Activated CD8-positive, alpha-beta memory T cell treated with anti-CD3 and anti-CD28 coated beads, Interleukin-2, amount 50 U/mL, for 1 hour (primary cell): ENCODE results near the gene ILDR2.

Experiments
- DNase-seq: peaks from one replicate; pipeline ENCODE4 v3.0.0-alpha.2; 2020; ENCODE audit errors: extremely low read depth

The ILDR2 gene

GRCh38 chr1:166975361-166976129 lies at the start of gene ILDR2:
Gene ILDR2, minus strand, starts transcription at chr1:166975540. Its CDS starts 272 bp downstream, at chr1:166975268.
- no peak for DNase-seq

DNA sequence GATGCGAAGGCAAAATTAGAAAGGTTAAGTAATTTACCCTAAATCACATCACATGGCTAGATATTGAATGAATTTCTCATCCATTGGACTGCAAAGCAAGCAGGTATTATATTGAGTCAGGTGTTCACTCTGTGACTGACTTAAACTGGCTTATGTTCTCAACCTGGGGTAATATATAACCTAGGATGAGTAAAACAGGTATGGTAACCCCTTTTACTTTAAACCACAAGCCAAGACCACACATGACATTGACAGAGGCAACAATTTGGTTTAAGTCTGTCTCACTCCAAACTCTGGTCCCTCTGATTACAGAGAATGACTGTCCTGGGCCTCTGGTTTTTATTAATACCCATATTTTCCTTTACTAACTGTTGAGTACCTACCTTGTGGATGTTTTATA lies 47.0 kb upstream of the ILDR2 start:
- DNase-seq, result no peak

DNA sequence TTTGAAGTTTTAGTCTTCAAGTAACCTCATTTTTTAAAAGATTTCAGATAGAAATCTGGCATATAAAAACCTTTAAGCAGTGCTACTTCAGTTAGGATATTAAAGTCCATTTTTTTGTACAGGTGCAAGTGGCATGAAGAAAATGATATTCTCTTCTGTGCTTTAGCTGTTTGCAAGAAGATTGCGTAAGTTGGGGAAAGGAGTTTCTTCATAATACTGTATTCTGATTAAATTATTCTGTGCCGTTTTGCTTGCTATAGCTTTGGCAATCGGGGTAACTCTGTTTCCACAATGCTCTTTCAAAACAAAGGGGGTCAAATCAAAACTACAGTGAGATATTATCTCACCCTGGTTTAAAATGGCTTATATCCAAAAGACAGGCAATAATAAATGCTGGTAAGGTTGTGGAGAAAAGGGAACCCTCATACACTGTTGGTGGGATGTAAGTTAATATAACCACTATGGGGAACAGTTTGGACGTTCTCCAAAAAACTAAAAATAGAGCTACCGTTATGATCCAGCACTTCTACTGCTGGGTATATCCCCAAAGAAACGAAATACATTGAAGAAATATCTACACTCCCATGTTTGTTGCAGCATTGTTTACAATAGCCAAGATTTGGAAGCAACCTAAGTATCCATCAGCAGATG lies 40.9 kb upstream of the ILDR2 start:
- DNase-seq, result no peak

- DNase-seq, result no peak
These were observed 38.0 kb upstream of the ILDR2 start for GRCh38 chr1:167013108-167013929.

DNA sequence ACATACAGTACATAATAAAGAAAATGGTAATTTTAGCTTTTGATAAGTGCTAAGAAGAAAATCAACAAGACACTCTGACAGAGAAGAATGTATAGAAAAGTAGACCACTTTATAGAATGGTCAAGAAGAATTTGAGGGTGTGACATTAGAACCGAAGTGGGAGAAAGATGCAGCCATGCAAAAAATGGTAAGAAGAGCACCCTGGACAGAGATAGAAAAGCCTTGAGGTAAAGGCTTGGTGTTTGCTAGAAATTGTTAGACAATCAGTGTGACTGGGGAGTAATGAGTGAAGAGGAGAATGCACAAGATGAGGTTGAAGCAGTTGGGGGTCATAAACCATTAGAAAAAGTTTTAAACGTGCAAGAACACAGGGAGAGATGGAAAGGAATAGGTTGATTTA lies 37.2 kb upstream of the ILDR2 start:
- DNase-seq, result no peak

- DNase-seq, result no peak
These were observed 36.3 kb upstream of the ILDR2 start for GRCh38 chr1:167011560-167012191.

DNA sequence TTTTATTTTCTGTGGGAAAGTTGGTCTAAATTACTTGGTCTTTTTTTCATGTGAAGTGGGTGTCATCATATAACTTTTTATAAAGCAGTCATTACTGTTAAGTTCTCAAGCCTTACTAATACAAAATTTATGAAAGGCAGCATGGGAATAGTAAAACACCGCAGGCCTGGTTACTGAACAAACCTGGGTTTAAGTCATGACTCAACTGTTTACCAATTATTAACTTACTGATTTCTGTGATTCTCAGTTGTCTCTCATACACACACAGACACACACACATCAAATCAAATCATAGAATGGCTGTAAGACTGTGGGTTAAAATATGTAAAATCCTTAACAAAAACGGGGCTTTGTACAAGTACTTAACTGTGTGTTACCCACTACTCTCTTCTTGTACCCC lies 28.4 kb upstream of the ILDR2 start:
- DNase-seq, result no peak

DNA sequence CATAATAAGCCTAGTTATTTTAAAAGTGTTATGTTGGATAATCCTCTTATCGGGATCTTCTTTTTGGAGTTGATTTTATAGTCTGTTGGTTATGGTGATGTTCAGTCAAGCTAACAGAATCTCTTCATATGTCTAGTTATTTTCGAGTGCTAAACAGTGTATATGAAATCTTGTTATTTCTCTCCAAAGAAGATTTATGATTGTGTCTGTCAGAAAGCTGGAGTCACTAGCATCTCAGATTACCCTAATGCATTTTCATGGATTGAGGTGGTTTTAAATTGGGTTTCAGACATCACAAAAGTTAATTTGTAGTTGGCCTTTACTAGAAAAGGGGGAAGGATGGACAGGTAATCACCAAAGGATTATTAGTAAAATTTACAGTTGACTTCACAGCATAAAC lies 27.0 kb upstream of the ILDR2 start:
- DNase-seq, result no peak

DNA sequence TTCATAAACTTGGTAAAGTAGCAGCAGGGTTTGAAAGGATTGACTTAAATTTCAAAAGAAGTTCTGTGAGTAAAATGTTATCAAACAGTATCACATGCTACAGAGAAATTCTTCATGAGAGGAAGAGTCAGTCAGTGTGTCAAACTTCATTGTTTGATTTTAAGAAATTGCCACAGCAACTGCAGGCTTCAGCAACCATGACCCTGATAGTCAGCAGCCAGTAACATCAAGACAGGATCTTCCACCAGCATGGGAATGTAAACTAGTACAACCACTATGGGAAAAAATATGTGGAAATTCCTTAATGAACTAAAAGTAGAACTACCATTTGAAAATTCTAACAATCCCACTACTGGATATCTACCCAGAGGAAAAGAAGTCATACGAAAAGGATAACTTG lies 25.2 kb upstream of the ILDR2 start:
- no peak for DNase-seq

DNA sequence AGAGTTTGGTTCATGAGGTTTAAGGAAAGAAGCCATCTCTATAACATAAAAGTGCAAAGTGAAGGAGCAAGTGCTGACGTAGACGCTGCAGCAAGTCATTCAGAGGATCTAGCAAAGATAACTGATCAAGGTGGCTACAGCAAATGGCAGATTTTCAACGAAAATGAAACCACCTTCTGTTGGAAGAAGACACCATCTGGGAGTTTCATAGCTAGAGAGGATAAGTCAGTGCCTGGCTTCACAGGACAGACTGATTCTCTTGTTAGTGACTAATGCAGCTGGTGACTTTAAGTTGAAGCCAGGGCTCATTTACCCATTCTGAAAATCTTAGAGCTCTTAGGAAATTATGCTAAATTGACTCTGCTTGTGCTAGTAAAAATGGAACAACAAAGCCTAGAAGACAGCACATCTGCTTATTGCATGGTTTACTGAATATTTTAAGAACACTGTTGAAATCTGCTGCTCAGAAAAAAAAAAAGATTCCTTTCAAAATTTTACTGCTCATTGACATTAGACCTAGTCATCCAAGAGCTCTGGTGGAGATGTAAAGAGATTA lies 24.2 kb upstream of the ILDR2 start:
- DNase-seq, result no peak

DNA sequence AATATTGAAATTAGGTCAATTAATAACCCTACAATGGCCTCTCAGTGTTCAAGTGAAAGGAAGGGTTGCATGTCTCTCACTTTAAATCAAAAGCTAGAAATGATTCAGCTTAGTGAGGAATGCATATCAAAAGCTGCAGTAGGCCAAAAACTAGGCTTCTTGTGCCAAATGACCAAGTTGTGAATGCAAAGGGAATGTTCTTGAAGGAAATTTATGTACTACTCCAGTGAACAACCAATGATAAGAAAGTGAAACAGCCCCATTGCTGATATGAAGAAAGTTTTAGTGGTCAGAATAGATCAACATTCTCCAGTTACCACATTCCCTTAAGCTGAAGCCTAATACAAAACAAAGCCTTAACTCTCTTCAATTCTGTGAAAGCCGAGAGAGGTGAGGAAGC lies 23.7 kb upstream of the ILDR2 start:
- no peak for DNase-seq

- no peak for DNase-seq
These were observed 13.7 kb upstream of the ILDR2 start, which contains the start of gene MAEL for GRCh38 chr1:166988974-166989515. Gene MAEL, plus strand, starts transcription at chr1:166989280. Its CDS starts 73 bp downstream, at chr1:166989353.

GRCh38 chr1:166981589-166981988 lies 6.2 kb upstream of the ILDR2 start:
- DNase-seq, result no peak

GRCh38 chr1:166980818-166981217 lies 5.5 kb upstream of the ILDR2 start:
- no peak for DNase-seq

- DNase-seq, result no peak
These were observed 5.0 kb upstream of the ILDR2 start for GRCh38 chr1:166980383-166980782.

- DNase-seq, result no peak
These were observed 3.5 kb upstream of the ILDR2 start for GRCh38 chr1:166978821-166979220.

DNA sequence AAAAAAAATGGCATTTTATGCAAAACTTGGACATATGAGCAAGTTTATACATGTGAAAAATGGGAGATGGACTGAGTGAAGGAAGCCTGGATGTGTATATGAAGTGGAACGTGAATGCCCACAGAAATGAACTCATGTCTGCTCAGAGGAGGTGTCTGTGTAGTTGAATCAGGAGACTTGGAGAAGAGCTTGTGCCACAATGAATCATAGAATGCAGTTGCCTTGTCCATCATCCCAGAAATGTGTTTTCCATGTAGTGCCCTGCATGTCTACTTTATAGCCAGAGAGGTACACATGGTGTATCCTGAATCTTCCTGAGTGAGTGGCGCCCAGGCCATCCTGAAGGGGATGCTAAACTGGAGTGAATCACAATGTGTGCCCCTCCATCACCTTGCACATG lies 2.6 kb upstream of the ILDR2 start:
- no peak for DNase-seq

- DNase-seq, result no peak
These were observed 544 bp downstream of the ILDR2 start for GRCh38 chr1:166974647-166975345.

GRCh38 chr1:166972826-166973225 lies 2.5 kb downstream of the ILDR2 start:
- no peak for DNase-seq

DNA sequence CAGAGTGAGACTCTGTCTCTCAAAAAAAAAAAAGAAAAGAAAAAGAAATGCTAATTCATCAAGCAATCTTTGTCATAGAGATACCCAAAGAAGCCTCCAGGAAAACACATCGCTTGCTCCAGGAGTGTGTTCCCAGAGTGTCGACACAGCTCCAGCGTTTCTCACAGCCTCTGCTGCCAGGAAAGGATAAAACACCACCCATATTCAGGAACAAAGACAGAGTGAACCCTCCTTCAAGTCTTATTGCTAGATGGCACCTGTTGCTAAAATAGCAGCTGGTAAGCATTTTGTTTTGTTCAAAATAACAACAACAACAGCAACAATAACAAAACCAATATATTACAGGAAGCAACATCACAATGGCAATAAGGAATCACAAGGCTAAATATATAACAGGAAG lies 3.1 kb downstream of the ILDR2 start:
- DNase-seq, result no peak

- no peak for DNase-seq
These were observed 4.1 kb downstream of the ILDR2 start for GRCh38 chr1:166971252-166971651.
